Gastroesophageal sphincter (tissue), 4 donors: Measurements from ENCODE around the gene DOK6. TPM values are rescaled to one million over a fixed set of nuclear protein-coding genes. Genes with fewer than 3 reads are reported as not detected.

Experiments used
- ATAC-seq: fragments of 150-250 bp; one replicate; pipeline ENCODE4 v1.9.1; 2016; ENCODE audit warnings: mild to moderate bottlenecking, moderate library complexity
- H3K27ac ChIP-seq, 4 donors: fragments of 200-600 bp; sonication (generic) in 3 of 4; 1 replicate in 3 of 4; 2 replicates in 1 of 4; pipeline ENCODE4 v1.5.1; 2016 to 2019
- H3K27me3 ChIP-seq: fragments of 200-600 bp; sonication (generic); one replicate; pipeline ENCODE4 v1.5.1; 2019
- H3K36me3 ChIP-seq, 2 donors: fragments of 200-600 bp; sonication (generic); one replicate each; pipeline ENCODE4 v1.5.1; 2019; ENCODE audit warnings: control low read depth in 1 of 2
- H3K4me1 ChIP-seq, 3 donors: fragments of 200-600 bp; sonication (generic); 1 replicate in 2 of 3; 2 replicates in 1 of 3; pipeline ENCODE4 v1.5.1; 2016 to 2019; ENCODE audit warnings: control low read depth in 2 of 3
- H3K4me3 ChIP-seq, 2 donors: fragments of 200-600 bp; sonication (generic); one replicate each; pipeline ENCODE4 v1.5.1; 2019; ENCODE audit warnings: mild to moderate bottlenecking in 1 of 2, moderate library complexity in 1 of 2
- H3K9me3 ChIP-seq, 3 donors: fragments of 200-600 bp; sonication (generic); one replicate each; pipeline ENCODE4 v1.5.1; 2017 to 2019; ENCODE audit warnings: control low read depth in 2 of 3
- CTCF ChIP-seq, 4 experiments: fragments of 200-600 bp in 2 of 4; fragments of 450-650 bp in 2 of 4; sonication (generic) in 1 of 4; IDR thresholded peaks; one replicate each; pipeline ENCODE4 v1.5.1; 2017 to 2019; ENCODE audit warnings: antibody characterized with exemption in 4 of 4, mild to moderate bottlenecking in 2 of 4, moderate library complexity in 2 of 4
- EP300 ChIP-seq: sonication (generic); formaldehyde crosslinking; IDR thresholded peaks from one replicate; pipeline ENCODE4 v1.6.1; 2017; ENCODE audit warnings: antibody characterized with exemption, mild to moderate bottlenecking
- POLR2A ChIP-seq, 2 donors: fragments of 450-650 bp; IDR thresholded peaks; one replicate each; pipeline ENCODE4 v1.6.1; 2017; ENCODE audit warnings: antibody characterized with exemption in 2 of 2, mild to moderate bottlenecking in 2 of 2, moderate library complexity in 1 of 2
- POLR2AphosphoS5 ChIP-seq: sonication (generic); formaldehyde crosslinking; IDR thresholded peaks from one replicate; pipeline ENCODE4 v1.6.1; 2017; ENCODE audit warnings: antibody characterized with exemption
- WGBS, 2 donors: methylation state at CpG; one replicate each; pipeline ENCODE4 v1.1.5; 2018; ENCODE audit warnings: low coverage in 1 of 2; 5-methylcytosine and 5-hydroxymethylcytosine counted together
- total RNA-seq, 4 donors: library from RNA; depleted of rRNA; stranded (reverse); fragments of >200 nt; gene quantifications; one replicate each; pipeline ENCODE4 v1.1.0, GENCODE V29; 2016

Gene DOK6
- total RNA-seq, 4 donors from 2014 or later, result 0.62 to 3.4 (median 2.7) TPM

GRCh38 chr18:69558052-69558451, 157.4 kb downstream of the DOK6 start:
- 70 to 86% methylated on average over 2 of the region's 2 CpGs for WGBS, 2 donors
- no peak overlapping the region for H3K4me3 ChIP-seq
- no peak for TF ChIP-seq CTCF (IDR thresholded peaks at IDR 0.05)
- TF ChIP-seq POLR2AphosphoS5, result no peak
- no peak for TF ChIP-seq EP300
- no peak for TF ChIP-seq POLR2A (IDR thresholded peaks at IDR 0.05)
- ATAC-seq, result no peak
- H3K36me3 ChIP-seq, result no peaks in the 10 kb centered on the region
- H3K9me3 ChIP-seq, result peaks cover 0 to 7% (median 0%) of the 10 kb centered on the region in 3 donors
- H3K27me3 ChIP-seq, result no peaks in the 10 kb centered on the region
- no peak overlapping the region for H3K27ac ChIP-seq
- H3K4me1 ChIP-seq, result no peaks in the 10 kb centered on the region

GRCh38 chr18:69559604-69560003, 158.9 kb downstream of the DOK6 start:
- H3K27ac ChIP-seq, result no peak overlapping the region
- peaks cover 0 to 7% (median 0%) of the 10 kb centered on the region in 3 donors for H3K9me3 ChIP-seq
- no peaks in the 10 kb centered on the region for H3K36me3 ChIP-seq
- no peak overlapping the region for H3K4me3 ChIP-seq
- no peaks in the 10 kb centered on the region for H3K4me1 ChIP-seq
- no peak for TF ChIP-seq EP300
- no peak for TF ChIP-seq POLR2A (IDR thresholded peaks at IDR 0.05)
- no peak for TF ChIP-seq POLR2AphosphoS5
- TF ChIP-seq CTCF (IDR thresholded peaks at IDR 0.05), result no peak
- no peaks in the 10 kb centered on the region for H3K27me3 ChIP-seq
- ATAC-seq, result no peak

GRCh38 chr18:69564602-69565001, 163.9 kb downstream of the DOK6 start:
- H3K4me3 ChIP-seq, result no peak overlapping the region
- no peak overlapping the region for H3K27ac ChIP-seq
- ATAC-seq, result no peak
- H3K36me3 ChIP-seq, result no peaks in the 10 kb centered on the region
- H3K9me3 ChIP-seq, result peaks cover 0 to 7% (median 0%) of the 10 kb centered on the region in 3 donors
- no peaks in the 10 kb centered on the region for H3K4me1 ChIP-seq
- H3K27me3 ChIP-seq, result no peaks in the 10 kb centered on the region
- 95 to 96% methylated on average over 2 of the region's 2 CpGs for WGBS, 2 donors
- TF ChIP-seq POLR2A (IDR thresholded peaks at IDR 0.05) (no peak), EP300 (no peak), CTCF (IDR thresholded peaks at IDR 0.05) (no peak), POLR2AphosphoS5 (no peak)

- WGBS, 2 donors, result 74 to 88% methylated on average over 5 to 8 of the region's 10 CpGs
- H3K4me3 ChIP-seq, result no peak overlapping the region
- H3K4me1 ChIP-seq, result no peaks in the 10 kb centered on the region
- ATAC-seq, result no peak
- no peaks in the 10 kb centered on the region for H3K9me3 ChIP-seq
- H3K36me3 ChIP-seq, result no peaks in the 10 kb centered on the region
- H3K27me3 ChIP-seq, result no peaks in the 10 kb centered on the region
- H3K27ac ChIP-seq, result no peak overlapping the region
- no peak for TF ChIP-seq CTCF (IDR thresholded peaks at IDR 0.05)
- TF ChIP-seq EP300, result no peak
- TF ChIP-seq POLR2AphosphoS5, result no peak
- no peak for TF ChIP-seq POLR2A (IDR thresholded peaks at IDR 0.05)
These were observed 167.3 kb downstream of the DOK6 start for GRCh38 chr18:69567813-69568488.

GRCh38 chr18:69569133-69569532, 168.4 kb downstream of the DOK6 start:
- ATAC-seq, result no peak
- H3K4me3 ChIP-seq, result no peak overlapping the region
- TF ChIP-seq CTCF (IDR thresholded peaks at IDR 0.05) (no peak), POLR2A (IDR thresholded peaks at IDR 0.05) (no peak), POLR2AphosphoS5 (no peak), EP300 (no peak)
- H3K4me1 ChIP-seq, result no peaks in the 10 kb centered on the region
- no peaks in the 10 kb centered on the region for H3K36me3 ChIP-seq
- no peaks in the 10 kb centered on the region for H3K9me3 ChIP-seq
- 93% methylated on average over 2 of the region's 2 CpGs for WGBS, 2 donors
- no peak overlapping the region for H3K27ac ChIP-seq
- no peaks in the 10 kb centered on the region for H3K27me3 ChIP-seq
